ENCODE measurements around the gene PRPF6.
"Not testable (repeated sequence)": the region's sequence is repeated elsewhere in the genome, so short reads cannot be mapped to it uniquely, and the experiment has no call there.

PRPF6 gene

GRCh38 chr20:63974402-63975200, 6.3 kb upstream of the PRPF6 start:
- no peak for DNase-seq

GRCh38 chr20:63976511-63976910, 4.4 kb upstream of the PRPF6 start:
- DNase-seq: not testable (repeated sequence)

GRCh38 chr20:63976980-63977738, 3.8 kb upstream of the PRPF6 start:
- no peak for DNase-seq

- DNase-seq: no peak
Observed at GRCh38 chr20:63977739-63978276, 3.1 kb upstream of the PRPF6 start.

- DNase-seq: peak; percentile 80
Observed at GRCh38 chr20:63978319-63979228, 2.4 kb upstream of the PRPF6 start.

GRCh38 chr20:63979229-63979556, 1.7 kb upstream of the PRPF6 start:
- no peak for DNase-seq

- peak; percentile 88 for DNase-seq
Observed at GRCh38 chr20:63979557-63980316, 1.2 kb upstream of the PRPF6 start, which contains the start of gene SAMD10. TSS of gene SAMD10 (minus strand) at chr20:63979642. CDS start at chr20:63979467, 175 bp downstream.

- DNase-seq: no peak
Observed at GRCh38 chr20:63980317-63980805, 571 bp upstream of the PRPF6 start.

- no peak for DNase-seq
Observed at GRCh38 chr20:63982937-63983336, 2.0 kb downstream of the PRPF6 start.

GRCh38 chr20:64000906-64001305, 20.0 kb downstream of the PRPF6 start:
- DNase-seq: no peak

- no peak for DNase-seq
Observed at GRCh38 chr20:64001607-64002011, 20.7 kb downstream of the PRPF6 start.

- no peak for DNase-seq
Observed at GRCh38 chr20:64003960-64004725, 23.2 kb downstream of the PRPF6 start.

GRCh38 chr20:64005394-64005793, 24.5 kb downstream of the PRPF6 start:
- DNase-seq: no peak

- no peak for DNase-seq
Observed at GRCh38 chr20:64006490-64006889, 25.6 kb downstream of the PRPF6 start.

- DNase-seq: no peak
Observed at GRCh38 chr20:64006902-64007301, 26.0 kb downstream of the PRPF6 start.

- DNase-seq: no peak
Observed at GRCh38 chr20:64009811-64010387, 29.0 kb downstream of the PRPF6 start.

- DNase-seq: no peak
Observed at GRCh38 chr20:64010711-64011237, 29.8 kb downstream of the PRPF6 start.

GRCh38 chr20:64011366-64011779, 30.4 kb downstream of the PRPF6 start:
- DNase-seq: no peak

GRCh38 chr20:64012385-64013154, 31.6 kb downstream of the PRPF6 start:
- not testable (repeated sequence) for DNase-seq

- no peak for DNase-seq
Observed at GRCh38 chr20:64015635-64016034, 34.7 kb downstream of the PRPF6 start.

All from RPMI8226 (cell line).